Subcutaneous adipose tissue (tissue), 4 donors: ENCODE data around the gene LGR4. TPM values are rescaled to one million over a fixed set of nuclear protein-coding genes. Genes with fewer than 3 reads are reported as not detected.

Experiments used
- CTCF ChIP-seq: fragments of 450-650 bp; IDR thresholded peaks from one replicate; pipeline ENCODE4 v1.5.1; 2016; ENCODE audit warnings: low read depth, mild to moderate bottlenecking, control low read depth, antibody characterized with exemption, moderate library complexity
- total RNA-seq, 4 donors: library from RNA; depleted of rRNA; stranded (reverse); fragments of >200 nt; gene quantifications; one replicate each; pipeline ENCODE4 v1.1.0, GENCODE V29; 2016

The LGR4 gene
- total RNA-seq, 4 donors from 2014 or later = 41.3 to 106 (median 48.8) TPM

- TF ChIP-seq CTCF = no peak
Measured at GRCh38 chr11:27381238-27381666, 91.3 kb downstream of the LGR4 start.

- TF ChIP-seq CTCF = no peak
Measured at GRCh38 chr11:27380771-27381170, 91.8 kb downstream of the LGR4 start.

GRCh38 chr11:27379449-27379848, 93.1 kb downstream of the LGR4 start:
- TF ChIP-seq CTCF = no peak

- TF ChIP-seq CTCF = no peak
Measured at GRCh38 chr11:27375370-27375769, 97.2 kb downstream of the LGR4 start.

GRCh38 chr11:27373856-27374602, 98.6 kb downstream of the LGR4 start:
- no peak for TF ChIP-seq CTCF

GRCh38 chr11:27373392-27373791, 99.2 kb downstream of the LGR4 start:
- TF ChIP-seq CTCF = no peak

GRCh38 chr11:27372164-27372563, 100.4 kb downstream of the LGR4 start:
- TF ChIP-seq CTCF = no peak
